H9 (cell line): Measurements from ENCODE around the gene PIP5KL1. TPM values are rescaled to one million over a fixed set of nuclear protein-coding genes. Genes with fewer than 3 reads are reported as not detected.

Experiments
- DNase-seq: peaks from one replicate; pipeline ENCODE4 v3.0.0-alpha.2; 2017
- H2AFZ ChIP-seq: one replicate; pipeline ENCODE4 v1.6.1; 2013; ENCODE audit warnings: mild to moderate bottlenecking, low read length, control low read depth, moderate library complexity
- H2AK5ac ChIP-seq: 2 replicates; pipeline ENCODE4 v1.6.1; 2013; ENCODE audit warnings: low read length, control low read depth, mixed read lengths; ENCODE audit not compliant: insufficient read length
- H2BK120ac ChIP-seq: one replicate; pipeline ENCODE4 v1.6.1; 2013; ENCODE audit warnings: low read depth, mild to moderate bottlenecking, low read length, control low read depth, inconsistent platforms; ENCODE audit not compliant: poor library complexity, severe bottlenecking
- H2BK12ac ChIP-seq: 2 replicates; pipeline ENCODE4 v1.6.1; 2013; ENCODE audit warnings: low read length, control low read depth, mixed read lengths, low read depth; ENCODE audit not compliant: insufficient read length
- H2BK15ac ChIP-seq: 2 replicates; pipeline ENCODE4 v1.6.1; 2013; ENCODE audit warnings: low read depth, low read length, control low read depth
- H2BK20ac ChIP-seq: one replicate; pipeline ENCODE4 v1.6.1; 2013; ENCODE audit warnings: low read depth, mild to moderate bottlenecking, low read length, control low read depth, inconsistent platforms; ENCODE audit not compliant: poor library complexity, severe bottlenecking
- H2BK5ac ChIP-seq: 2 replicates; pipeline ENCODE4 v1.6.1; 2013; ENCODE audit warnings: low read length, control low read depth, mixed read lengths; ENCODE audit not compliant: insufficient read length
- H3K14ac ChIP-seq: 2 replicates; pipeline ENCODE4 v1.6.1; 2013; ENCODE audit warnings: low read length, control low read depth; ENCODE audit not compliant: insufficient read depth
- H3K18ac ChIP-seq: 2 replicates; pipeline ENCODE4 v1.6.1; 2013; ENCODE audit warnings: low read depth, mild to moderate bottlenecking, mixed read lengths, low read length, control low read depth; ENCODE audit not compliant: insufficient read length
- H3K23ac ChIP-seq: 2 replicates; pipeline ENCODE4 v1.6.1; 2013; ENCODE audit warnings: low read length, control low read depth, mixed read lengths, low read depth; ENCODE audit not compliant: insufficient read length
- H3K23me2 ChIP-seq: 2 replicates; pipeline ENCODE4 v1.6.1; 2013; ENCODE audit warnings: low read depth, mild to moderate bottlenecking, mixed read lengths, low read length, control low read depth; ENCODE audit not compliant: insufficient read length, poor library complexity, severe bottlenecking
- H3K27ac ChIP-seq: 2 replicates; pipeline ENCODE4 v1.5.1; 2013; ENCODE audit warnings: low read length, control low read depth, mixed read lengths, low read depth; ENCODE audit not compliant: insufficient read length
- H3K27me3 ChIP-seq: 2 replicates; pipeline ENCODE4 v1.6.1; 2013; ENCODE audit warnings: low read length, control low read depth, inconsistent platforms; ENCODE audit not compliant: insufficient read depth
- H3K4ac ChIP-seq: 2 replicates; pipeline ENCODE4 v1.6.1; 2013; ENCODE audit warnings: low read depth, mild to moderate bottlenecking, control low read depth, inconsistent platforms, low read length, moderate library complexity
- H3K4me1 ChIP-seq: 2 replicates; pipeline ENCODE4 v1.6.1; 2013; ENCODE audit warnings: low read length, control low read depth, inconsistent platforms; ENCODE audit not compliant: insufficient read depth
- H3K4me2 ChIP-seq: 2 replicates; pipeline ENCODE4 v1.6.1; 2013; ENCODE audit warnings: low read length, control low read depth, mixed read lengths; ENCODE audit not compliant: insufficient read length, insufficient read depth
- H3K56ac ChIP-seq: 2 replicates; pipeline ENCODE4 v1.6.1; 2013; ENCODE audit warnings: low read depth, mild to moderate bottlenecking, mixed read lengths, low read length, control low read depth; ENCODE audit not compliant: insufficient read length
- H3K79me1 ChIP-seq: 2 replicates; pipeline ENCODE4 v1.6.1; 2013; ENCODE audit warnings: low read depth, mild to moderate bottlenecking, moderate library complexity, low read length, control low read depth, inconsistent platforms; ENCODE audit not compliant: insufficient read depth, poor library complexity, severe bottlenecking
- H3K79me2 ChIP-seq: 2 replicates; pipeline ENCODE4 v1.6.1; 2013; ENCODE audit warnings: low read length, control low read depth, inconsistent platforms; ENCODE audit not compliant: insufficient read depth
- H3K9ac ChIP-seq: 2 replicates; pipeline ENCODE4 v1.6.1; 2013; ENCODE audit warnings: low read length, control low read depth, mixed read lengths; ENCODE audit not compliant: insufficient read length; ENCODE audit errors: extremely low read depth
- H3K9me3 ChIP-seq: one replicate; pipeline ENCODE4 v1.6.1; 2013; ENCODE audit warnings: low read depth, low read length, inconsistent platforms; ENCODE audit not compliant: control insufficient read depth
- H3T11ph ChIP-seq: one replicate; pipeline ENCODE4 v1.6.1; 2013; ENCODE audit warnings: mild to moderate bottlenecking, low read length, control low read depth, inconsistent platforms
- H4K20me1 ChIP-seq: one replicate; pipeline ENCODE4 v1.6.1; 2013; ENCODE audit not compliant: control insufficient read depth, insufficient read length, insufficient read depth
- H4K5ac ChIP-seq: 2 replicates; pipeline ENCODE4 v1.6.1; 2013; ENCODE audit warnings: low read depth, mild to moderate bottlenecking, mixed read lengths, low read length, control low read depth; ENCODE audit not compliant: insufficient read length
- H4K8ac ChIP-seq: replicated peaks from 2 replicates; pipeline ENCODE4 v1.6.1; 2013; ENCODE audit warnings: low read length, control low read depth, mixed read lengths, low read depth; ENCODE audit not compliant: insufficient read length
- H4K91ac ChIP-seq: 2 replicates; pipeline ENCODE4 v1.6.1; 2013; ENCODE audit warnings: low read depth, mild to moderate bottlenecking, moderate library complexity, mixed read lengths, low read length, control low read depth; ENCODE audit not compliant: insufficient read length
- H3K27ac Mint-ChIP-seq, 3 experiments: 2 replicates in 2 of 3; 3 replicates in 1 of 3; pipeline ENCODE4 v1.8.0; 2020 to 2021; ENCODE audit warnings: mixed read lengths in 3 of 3, mild to moderate bottlenecking in 1 of 3, moderate library complexity in 1 of 3
- H3K27me3 Mint-ChIP-seq: 2 replicates; pipeline ENCODE4 v1.8.0; 2021; ENCODE audit warnings: low read depth, mild to moderate bottlenecking, moderate library complexity, mixed read lengths
- H3K36me3 Mint-ChIP-seq, 3 experiments: 2 replicates in 2 of 3; 3 replicates in 1 of 3; pipeline ENCODE4 v1.8.0; 2020 to 2021; ENCODE audit warnings: low read depth in 3 of 3, mixed read lengths in 3 of 3; ENCODE audit not compliant: insufficient read depth in 1 of 3
- H3K4me1 Mint-ChIP-seq, 2 experiments: 2 replicates each; pipeline ENCODE4 v1.8.0; 2020; ENCODE audit warnings: mixed read lengths in 2 of 2
- H3K4me3 Mint-ChIP-seq, 2 experiments: 2 replicates in 1 of 2; 3 replicates in 1 of 2; pipeline ENCODE4 v1.8.0; 2020 to 2021; ENCODE audit warnings: mild to moderate bottlenecking in 2 of 2, mixed read lengths in 2 of 2, moderate library complexity in 1 of 2
- H3K9me3 Mint-ChIP-seq, 2 experiments: 2 replicates in 1 of 2; 3 replicates in 1 of 2; pipeline ENCODE4 v1.8.0; 2020; ENCODE audit warnings: mild to moderate bottlenecking in 2 of 2, mixed read lengths in 2 of 2, moderate library complexity in 1 of 2
- CTCF ChIP-seq: fragments of 200-600 bp; sonication (generic); conservative IDR thresholded peaks from 3 replicates; pipeline ENCODE4 v1.8.0; 2021; ENCODE audit warnings: antibody characterized with exemption, mild to moderate bottlenecking
- WGBS: extraction: QIAGEN DNeasy Blood & Tissue Kit; methylation state at CpG from one replicate; pipeline ENCODE4 v1.1.7; 2013; ENCODE audit warnings: missing lambda C conversion rate, low lambda C conversion rate, mixed read lengths; ENCODE audit not compliant: insufficient read length; ENCODE audit errors: extremely low coverage; 5-methylcytosine and 5-hydroxymethylcytosine counted together
- total RNA-seq: library from RNA; stranded (reverse); gene quantifications from 2 replicates; pipeline ENCODE4 v1.2.1, GENCODE V29; 2021

PIP5KL1 gene
- total RNA-seq, 1 experiment from 2014 or later = 11.6 TPM

DNA sequence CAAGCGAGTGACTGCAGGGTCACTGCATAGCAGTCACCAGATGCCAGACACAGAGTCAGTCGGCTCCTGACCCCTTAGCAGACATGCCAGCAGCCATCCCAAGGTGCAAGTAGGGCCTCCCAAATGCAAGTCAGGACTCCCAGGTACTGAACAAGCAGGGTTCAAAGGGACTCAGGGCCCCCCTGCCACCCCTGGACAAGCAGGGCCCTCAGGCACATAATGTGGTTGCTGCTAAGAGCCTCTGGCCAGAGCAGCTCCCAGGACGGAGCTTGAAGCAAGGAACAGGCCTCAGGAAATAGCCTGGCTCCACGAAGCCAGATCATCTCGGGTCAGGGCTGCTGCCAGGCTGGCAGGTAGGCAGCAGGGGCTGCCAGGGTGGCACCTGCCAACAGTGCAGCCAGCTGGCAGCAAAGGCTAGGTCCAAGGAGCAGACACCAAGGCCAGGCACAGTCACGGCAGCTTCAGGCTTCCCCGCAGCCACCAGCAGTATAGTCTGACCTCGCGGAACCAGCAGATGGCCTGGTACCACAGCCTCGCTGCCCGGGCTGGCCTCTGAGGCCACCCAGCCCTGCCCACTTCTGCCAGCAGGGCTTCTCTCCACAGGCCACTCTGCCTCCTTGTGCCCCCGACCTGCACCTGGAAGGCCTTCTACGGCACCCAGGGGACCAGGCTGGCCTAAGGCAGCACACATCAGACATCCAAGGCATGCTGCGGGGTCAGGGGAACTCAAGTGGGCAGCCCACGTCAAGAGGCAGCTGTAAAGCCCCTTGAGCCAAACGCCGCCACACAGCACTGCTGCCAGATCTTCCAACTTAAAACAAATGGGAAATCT lies 42.8 kb upstream of the PIP5KL1 start:
- Mint-ChIP-seq H3K9me3 (no peaks in the 10 kb centered on the region; a peak in 1 of 5 replicates), H3K36me3 (peaks cover 0 to 15% (median 0%) of the 10 kb centered on the region in 3 experiments; a peak in 2 of 7 replicates), H3K27ac (peak overlapping the region in 2 of 3 experiments; percentile 68 to 70; a peak in 2 of 7 replicates), H3K27me3 (no peaks in the 10 kb centered on the region; the same call in 1 of the 2 replicates), H3K4me3 (no peak overlapping the region), H3K4me1 (peaks cover 71 to 84% of the 10 kb centered on the region in 2 experiments)
- no peak overlapping the region for H2BK15ac ChIP-seq
- H3K4me1 ChIP-seq = peaks cover 9% of the 10 kb centered on the region; the same call in 1 of the 2 replicates
- no peak overlapping the region for H2BK5ac ChIP-seq
- no peak overlapping the region for H4K5ac ChIP-seq
- WGBS = no CpG with 5 or more reads among the region's 17 CpGs
- H3K18ac ChIP-seq = no peak overlapping the region
- no peak for TF ChIP-seq CTCF
- H3K14ac ChIP-seq = no peak overlapping the region; the same call in 1 of the 2 replicates
- no peak overlapping the region for H2AK5ac ChIP-seq
- H4K20me1 ChIP-seq = peaks cover 4% of the 10 kb centered on the region
- H4K8ac ChIP-seq = no peak overlapping the region
- H3K9ac ChIP-seq = no peak overlapping the region
- peaks cover 66% of the 10 kb centered on the region; the same call in 1 of the 2 replicates for H3K79me2 ChIP-seq
- H3K4ac ChIP-seq = no peak overlapping the region
- H2BK120ac ChIP-seq = no peak overlapping the region
- no peak overlapping the region for H4K91ac ChIP-seq
- H3K23me2 ChIP-seq = no peaks in the 10 kb centered on the region
- no peaks in the 10 kb centered on the region for H3K27me3 ChIP-seq
- peak; percentile 31 for DNase-seq
- no peak overlapping the region for H2AFZ ChIP-seq
- no peak overlapping the region for H3K27ac ChIP-seq
- H3K4me2 ChIP-seq = no peak overlapping the region
- H3K56ac ChIP-seq = no peak overlapping the region
- H2BK20ac ChIP-seq = no peak overlapping the region
- H2BK12ac ChIP-seq = no peak overlapping the region
- no peak overlapping the region for H3T11ph ChIP-seq
- no peak overlapping the region for H3K23ac ChIP-seq
- no peaks in the 10 kb centered on the region for H3K9me3 ChIP-seq
- H3K79me1 ChIP-seq = peaks cover 10% of the 10 kb centered on the region
